ENCODE measurements around the gene POLR2C. TPM values are rescaled to one million over a fixed set of nuclear protein-coding genes. Genes with fewer than 3 reads are reported as not detected.

The POLR2C gene
- total RNA-seq, 1 experiment from 2014 or later = 87.6 TPM

DNA sequence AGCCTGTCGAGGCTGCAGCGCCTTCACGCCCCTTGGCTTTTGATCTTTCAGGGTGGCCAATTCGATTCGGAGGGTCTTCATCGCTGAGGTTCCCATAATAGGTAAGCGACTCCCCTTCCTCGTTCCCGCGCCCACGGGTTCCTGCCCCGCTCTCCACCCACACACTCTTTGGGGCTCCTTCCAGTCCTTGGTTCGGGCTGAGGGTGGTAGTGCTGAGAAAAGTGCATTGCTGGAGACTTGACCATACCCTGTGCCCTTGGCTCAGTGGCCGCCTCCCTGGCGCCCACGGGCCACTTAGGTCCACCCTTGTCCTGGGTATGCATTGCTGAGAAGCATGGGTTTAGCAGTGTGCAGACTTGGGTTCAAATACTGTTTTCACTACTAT, 491 bp downstream of the POLR2C start:
- Histone ChIP-seq H3K27ac (ENCODE audit: low read length) (no peak overlapping the region), H3K36me3 (ENCODE audit: insufficient read depth, low read length) (peaks cover 31% of the 10 kb centered on the region), H3K4me2 (ENCODE audit: low read depth, low read length, poor library complexity, severe bottlenecking) (peak overlapping the region; percentile 71), H3K79me2 (ENCODE audit: low read length) (peaks cover 33% of the 10 kb centered on the region), H4K20me1 (ENCODE audit: insufficient read depth, low read depth, low read length) (0 out of 2 replicates have a peak, but pooled peaks cover 4% of the 10 kb centered on the region), H3K9me2 (replicated peaks; ENCODE audit: insufficient read depth, low read length) (no peaks in the 10 kb centered on the region), H3K27me3 (ENCODE audit: low read length) (no peaks in the 10 kb centered on the region), H3K4me1 (ENCODE audit: low read length) (peaks cover 10% of the 10 kb centered on the region), H3K9me3 (ENCODE audit: low read length) (no peaks in the 10 kb centered on the region), H3K9ac (ENCODE audit: low read length) (peak overlapping the region; percentile 78), H2AFZ (ENCODE audit: low read length) (no peak overlapping the region), H3K4me3 (ENCODE audit: low read length) (peak overlapping the region; percentile 76)
- no peak for DNase-seq

DNA sequence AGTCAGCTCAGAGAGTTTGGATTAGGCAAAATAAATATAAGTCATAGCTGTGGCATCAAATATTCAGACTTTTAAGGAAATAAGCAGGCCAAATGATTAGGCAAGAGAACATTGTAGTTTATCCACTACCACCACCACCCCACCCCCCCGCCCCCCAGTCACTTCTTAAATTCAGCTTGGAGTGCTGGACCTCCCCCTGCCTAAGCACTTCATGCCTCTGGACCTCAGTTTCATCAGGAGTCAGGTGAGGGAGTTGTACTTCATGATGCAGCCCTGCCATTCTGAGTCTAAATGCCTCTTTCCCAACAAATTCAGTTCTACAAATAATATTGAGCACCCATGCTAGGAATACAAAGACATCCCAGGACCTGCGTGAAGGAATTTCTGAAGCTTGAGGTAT, 2.0 kb downstream of the POLR2C start:
- no peak for DNase-seq
- H3K27ac ChIP-seq (ENCODE audit: low read length) = no peak overlapping the region
- H2AFZ ChIP-seq (ENCODE audit: low read length) = no peak overlapping the region
- H3K4me1 ChIP-seq (ENCODE audit: low read length) = peaks cover 10% of the 10 kb centered on the region
- H3K9me2 ChIP-seq (replicated peaks; ENCODE audit: insufficient read depth, low read length) = no peaks in the 10 kb centered on the region
- no peak overlapping the region for H3K4me3 ChIP-seq (ENCODE audit: low read length)
- H3K9me3 ChIP-seq (ENCODE audit: low read length) = no peaks in the 10 kb centered on the region
- peaks cover 32% of the 10 kb centered on the region for H3K36me3 ChIP-seq (ENCODE audit: insufficient read depth, low read length)
- no peak overlapping the region for H3K4me2 ChIP-seq (ENCODE audit: low read depth, low read length, poor library complexity, severe bottlenecking)
- 0 out of 2 replicates have a peak, but pooled peaks cover 4% of the 10 kb centered on the region for H4K20me1 ChIP-seq (ENCODE audit: insufficient read depth, low read depth, low read length)
- no peaks in the 10 kb centered on the region for H3K27me3 ChIP-seq (ENCODE audit: low read length)
- 0 out of 2 replicates have a peak overlapping the region, but pooled peaks have one; percentile 78 for H3K9ac ChIP-seq (ENCODE audit: low read length)
- peaks cover 33% of the 10 kb centered on the region for H3K79me2 ChIP-seq (ENCODE audit: low read length)

DNA sequence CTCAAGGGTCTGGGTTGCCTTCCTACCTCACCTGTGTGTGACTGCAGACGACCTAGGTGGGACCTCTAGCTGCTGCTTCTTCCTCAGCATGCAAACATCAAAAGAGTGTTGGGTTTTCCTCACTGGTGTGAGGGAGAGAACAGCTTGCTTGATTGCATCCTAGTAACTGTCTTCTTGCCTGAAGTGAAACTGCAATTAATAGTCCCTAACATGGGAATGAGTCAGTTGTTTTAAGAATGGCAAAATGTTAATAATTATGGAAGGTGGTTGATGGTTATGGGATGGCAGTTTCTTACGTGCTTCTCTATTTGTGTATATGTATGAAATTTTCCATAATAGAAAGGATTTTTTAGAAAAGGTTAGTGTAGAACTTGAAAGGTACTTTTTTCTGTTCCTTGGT, 5.9 kb downstream of the POLR2C start:
- Histone ChIP-seq H4K20me1 (ENCODE audit: insufficient read depth, low read depth, low read length) (0 out of 2 replicates have a peak, but pooled peaks cover 4% of the 10 kb centered on the region), H3K4me1 (ENCODE audit: low read length) (peaks cover 9% of the 10 kb centered on the region), H2AFZ (ENCODE audit: low read length) (no peak overlapping the region), H3K27ac (ENCODE audit: low read length) (no peak overlapping the region), H3K79me2 (ENCODE audit: low read length) (peaks cover 24% of the 10 kb centered on the region), H3K27me3 (ENCODE audit: low read length) (no peaks in the 10 kb centered on the region), H3K4me3 (ENCODE audit: low read length) (no peak overlapping the region), H3K9me2 (replicated peaks; ENCODE audit: insufficient read depth, low read length) (no peaks in the 10 kb centered on the region), H3K4me2 (ENCODE audit: low read depth, low read length, poor library complexity, severe bottlenecking) (no peak overlapping the region), H3K9ac (ENCODE audit: low read length) (no peak overlapping the region), H3K36me3 (ENCODE audit: insufficient read depth, low read length) (peaks cover 43% of the 10 kb centered on the region), H3K9me3 (ENCODE audit: low read length) (no peaks in the 10 kb centered on the region)
- DNase-seq = no peak

DNA sequence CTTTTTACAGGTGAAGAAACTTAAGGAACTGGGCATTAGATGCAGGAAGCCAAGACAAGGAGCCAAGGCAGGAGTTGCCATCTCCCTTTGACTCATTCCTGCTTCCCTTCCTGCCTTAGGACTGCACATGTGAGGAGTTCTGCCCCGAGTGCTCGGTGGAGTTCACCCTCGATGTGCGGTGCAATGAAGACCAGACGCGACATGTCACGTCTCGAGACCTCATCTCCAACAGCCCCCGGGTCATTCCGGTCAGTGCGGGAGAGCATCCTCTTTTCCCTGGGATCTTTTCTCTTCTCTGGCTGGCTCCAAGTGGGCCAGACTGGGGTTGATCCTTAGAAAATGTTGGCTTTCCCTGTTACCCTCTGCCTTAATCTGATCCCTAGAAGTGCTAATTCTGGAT, 6.6 kb downstream of the POLR2C start:
- Histone ChIP-seq H3K4me2 (ENCODE audit: low read depth, low read length, poor library complexity, severe bottlenecking) (no peak overlapping the region), H3K9me3 (ENCODE audit: low read length) (no peaks in the 10 kb centered on the region), H3K4me1 (ENCODE audit: low read length) (peaks cover 2% of the 10 kb centered on the region), H3K79me2 (ENCODE audit: low read length) (peaks cover 17% of the 10 kb centered on the region), H3K36me3 (ENCODE audit: insufficient read depth, low read length) (peaks cover 40% of the 10 kb centered on the region), H3K9me2 (replicated peaks; ENCODE audit: insufficient read depth, low read length) (no peaks in the 10 kb centered on the region), H4K20me1 (ENCODE audit: insufficient read depth, low read depth, low read length) (0 out of 2 replicates have a peak, but pooled peaks cover 4% of the 10 kb centered on the region), H3K9ac (ENCODE audit: low read length) (no peak overlapping the region), H3K4me3 (ENCODE audit: low read length) (no peak overlapping the region), H3K27ac (ENCODE audit: low read length) (no peak overlapping the region), H3K27me3 (ENCODE audit: low read length) (no peaks in the 10 kb centered on the region), H2AFZ (ENCODE audit: low read length) (no peak overlapping the region)
- DNase-seq = no peak

DNA sequence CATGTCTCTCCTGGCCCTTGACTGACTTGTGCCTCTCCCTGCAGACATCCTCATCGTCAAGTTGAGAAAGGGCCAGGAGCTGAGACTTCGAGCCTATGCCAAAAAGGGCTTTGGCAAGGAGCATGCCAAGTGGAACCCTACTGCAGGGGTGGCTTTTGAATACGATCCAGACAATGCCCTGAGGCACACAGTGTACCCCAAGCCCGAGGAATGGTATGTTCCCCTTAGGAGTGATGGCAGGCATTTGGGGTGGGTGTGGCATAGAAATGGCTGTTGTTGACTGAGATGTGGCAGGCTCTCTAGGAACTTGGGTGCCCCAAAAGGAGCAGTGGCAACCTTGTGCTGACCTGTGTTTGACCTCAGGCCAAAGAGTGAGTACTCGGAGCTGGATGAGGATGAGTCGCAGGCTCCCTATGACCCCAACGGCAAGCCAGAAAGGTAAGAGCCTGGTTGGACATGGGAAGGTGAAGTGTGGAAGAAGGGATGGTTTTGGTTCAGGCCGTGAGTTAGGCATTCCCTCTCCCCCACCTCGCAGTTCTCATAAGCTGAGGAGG, 7.5 kb downstream of the POLR2C start:
- no peaks in the 10 kb centered on the region for H3K9me3 ChIP-seq (ENCODE audit: low read length)
- H3K4me1 ChIP-seq (ENCODE audit: low read length) = peaks cover 4% of the 10 kb centered on the region
- peaks cover 33% of the 10 kb centered on the region for H3K36me3 ChIP-seq (ENCODE audit: insufficient read depth, low read length)
- H3K27ac ChIP-seq (ENCODE audit: low read length) = no peak overlapping the region
- no peaks in the 10 kb centered on the region for H3K9me2 ChIP-seq (replicated peaks; ENCODE audit: insufficient read depth, low read length)
- 0 out of 2 replicates have a peak, but pooled peaks cover under 1% of the 10 kb centered on the region for H4K20me1 ChIP-seq (ENCODE audit: insufficient read depth, low read depth, low read length)
- DNase-seq = no peak
- no peak overlapping the region for H3K9ac ChIP-seq (ENCODE audit: low read length)
- H3K4me3 ChIP-seq (ENCODE audit: low read length) = no peak overlapping the region
- no peaks in the 10 kb centered on the region for H3K27me3 ChIP-seq (ENCODE audit: low read length)
- H3K4me2 ChIP-seq (ENCODE audit: low read depth, low read length, poor library complexity, severe bottlenecking) = no peak overlapping the region
- H3K79me2 ChIP-seq (ENCODE audit: low read length) = peaks cover 9% of the 10 kb centered on the region; the same call in 1 of the 2 replicates
- H2AFZ ChIP-seq (ENCODE audit: low read length) = no peak overlapping the region

DNA sequence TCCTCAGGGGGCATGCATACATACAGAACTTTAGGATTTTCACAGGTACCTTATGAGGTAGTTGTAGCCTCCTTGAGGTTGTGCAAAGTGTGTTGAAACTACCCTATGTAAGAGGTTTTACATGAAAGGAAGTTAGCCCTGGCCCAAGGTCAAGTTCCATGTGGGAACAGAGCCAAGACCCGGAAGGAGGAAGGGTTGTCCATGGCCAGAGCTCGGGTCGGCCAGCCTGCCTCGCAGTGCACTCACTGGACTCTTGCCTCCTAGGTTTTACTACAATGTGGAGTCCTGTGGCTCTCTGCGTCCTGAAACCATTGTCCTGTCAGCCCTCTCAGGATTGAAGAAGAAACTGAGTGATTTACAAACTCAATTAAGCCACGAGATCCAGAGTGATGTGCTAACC, 8.2 kb downstream of the POLR2C start:
- Histone ChIP-seq H3K4me1 (ENCODE audit: low read length) (peaks cover 11% of the 10 kb centered on the region), H3K27me3 (ENCODE audit: low read length) (no peaks in the 10 kb centered on the region), H3K4me2 (ENCODE audit: low read depth, low read length, poor library complexity, severe bottlenecking) (no peak overlapping the region), H4K20me1 (ENCODE audit: insufficient read depth, low read depth, low read length) (no peaks in the 10 kb centered on the region), H3K79me2 (ENCODE audit: low read length) (0 out of 2 replicates have a peak, but pooled peaks cover 5% of the 10 kb centered on the region), H3K9me3 (ENCODE audit: low read length) (no peaks in the 10 kb centered on the region), H2AFZ (ENCODE audit: low read length) (no peak overlapping the region), H3K36me3 (ENCODE audit: insufficient read depth, low read length) (peaks cover 26% of the 10 kb centered on the region), H3K9me2 (replicated peaks; ENCODE audit: insufficient read depth, low read length) (no peaks in the 10 kb centered on the region), H3K4me3 (ENCODE audit: low read length) (no peak overlapping the region), H3K27ac (ENCODE audit: low read length) (no peak overlapping the region), H3K9ac (ENCODE audit: low read length) (no peak overlapping the region)
- DNase-seq = no peak

DNA sequence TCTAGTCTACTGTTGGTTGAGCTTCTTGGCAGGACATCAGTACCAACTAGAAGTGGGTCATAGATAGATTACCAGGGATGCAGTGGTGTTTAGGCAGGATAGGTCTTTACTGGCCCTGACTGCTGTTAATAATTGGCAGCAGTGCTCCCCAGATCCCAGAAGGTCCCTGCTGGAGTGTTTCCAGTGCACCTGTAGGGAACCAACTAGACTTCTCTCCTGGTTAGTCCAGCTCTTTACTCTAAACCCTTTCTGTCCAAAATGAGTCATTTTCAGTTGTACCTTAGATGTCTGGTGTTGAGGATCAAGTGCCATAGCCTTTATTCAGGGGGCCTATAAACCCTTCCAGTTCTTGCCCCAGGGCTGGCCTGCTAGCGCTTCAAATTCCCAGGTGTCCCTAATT, 8.7 kb downstream of the POLR2C start:
- peaks cover 16% of the 10 kb centered on the region for H3K4me1 ChIP-seq (ENCODE audit: low read length)
- no peak overlapping the region for H2AFZ ChIP-seq (ENCODE audit: low read length)
- H3K27ac ChIP-seq (ENCODE audit: low read length) = no peak overlapping the region
- H3K4me2 ChIP-seq (ENCODE audit: low read depth, low read length, poor library complexity, severe bottlenecking) = no peak overlapping the region
- H3K36me3 ChIP-seq (ENCODE audit: insufficient read depth, low read length) = peaks cover 22% of the 10 kb centered on the region
- H3K27me3 ChIP-seq (ENCODE audit: low read length) = no peaks in the 10 kb centered on the region
- H3K9me2 ChIP-seq (replicated peaks; ENCODE audit: insufficient read depth, low read length) = no peaks in the 10 kb centered on the region
- H4K20me1 ChIP-seq (ENCODE audit: insufficient read depth, low read depth, low read length) = no peaks in the 10 kb centered on the region
- no peak overlapping the region for H3K4me3 ChIP-seq (ENCODE audit: low read length)
- H3K79me2 ChIP-seq (ENCODE audit: low read length) = 0 out of 2 replicates have a peak, but pooled peaks cover under 1% of the 10 kb centered on the region
- H3K9me3 ChIP-seq (ENCODE audit: low read length) = no peaks in the 10 kb centered on the region
- DNase-seq = no peak
- no peak overlapping the region for H3K9ac ChIP-seq (ENCODE audit: low read length)

DNA sequence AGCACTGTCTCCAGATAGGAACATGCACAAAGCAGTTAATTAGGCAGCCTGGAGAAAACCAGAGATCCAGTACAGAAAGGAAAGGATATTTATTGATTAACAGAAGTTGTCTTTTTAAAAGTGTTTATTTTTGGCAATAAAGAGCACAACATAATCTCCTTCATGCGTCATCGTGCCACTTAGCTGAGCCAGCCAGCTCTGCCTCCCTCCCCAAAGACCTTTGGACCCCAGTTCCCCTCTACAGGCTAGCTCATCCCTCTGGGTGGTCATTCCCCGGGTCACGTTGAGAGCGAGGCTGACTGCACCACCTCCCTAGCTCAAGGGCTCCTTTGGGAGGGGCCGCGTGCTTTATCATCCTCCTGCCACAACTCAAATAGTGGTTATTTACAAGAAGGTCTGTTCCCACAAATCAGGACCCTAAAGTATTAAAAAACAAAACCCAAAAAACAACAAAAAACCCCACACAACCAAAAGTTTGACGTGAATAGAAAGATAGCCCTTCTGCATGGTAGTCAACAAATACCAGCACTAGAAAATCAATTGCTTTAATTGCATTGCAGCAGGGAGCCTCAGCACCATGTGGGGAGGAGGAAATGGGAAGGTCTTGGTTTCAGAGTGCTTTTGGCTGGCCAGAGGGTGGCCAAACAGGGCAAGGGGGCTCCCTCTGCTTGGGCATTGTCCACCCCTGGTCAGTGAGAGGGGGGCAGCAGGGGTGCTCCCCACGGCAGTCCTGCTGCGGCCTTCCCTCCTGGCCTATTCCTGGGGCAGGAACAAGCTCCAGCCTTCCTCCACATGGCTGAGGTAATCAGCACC, 9.6 kb downstream of the POLR2C start:
- Histone ChIP-seq H3K9ac (ENCODE audit: low read length) (no peak overlapping the region), H3K4me3 (ENCODE audit: low read length) (no peak overlapping the region), H3K9me3 (ENCODE audit: low read length) (no peaks in the 10 kb centered on the region), H2AFZ (ENCODE audit: low read length) (no peak overlapping the region), H3K4me1 (ENCODE audit: low read length) (peaks cover 16% of the 10 kb centered on the region), H3K4me2 (ENCODE audit: low read depth, low read length, poor library complexity, severe bottlenecking) (no peak overlapping the region), H3K36me3 (ENCODE audit: insufficient read depth, low read length) (peaks cover 19% of the 10 kb centered on the region), H3K27ac (ENCODE audit: low read length) (no peak overlapping the region), H4K20me1 (ENCODE audit: insufficient read depth, low read depth, low read length) (no peaks in the 10 kb centered on the region), H3K9me2 (replicated peaks; ENCODE audit: insufficient read depth, low read length) (no peaks in the 10 kb centered on the region), H3K79me2 (ENCODE audit: low read length) (no peaks in the 10 kb centered on the region), H3K27me3 (ENCODE audit: low read length) (no peaks in the 10 kb centered on the region)
- DNase-seq = no peak
